Measurements from ENCODE around the gene MND1.
A peak's percentile ranks its signal among the peaks of the same experiment; 100 is the strongest.

The MND1 gene

DNA sequence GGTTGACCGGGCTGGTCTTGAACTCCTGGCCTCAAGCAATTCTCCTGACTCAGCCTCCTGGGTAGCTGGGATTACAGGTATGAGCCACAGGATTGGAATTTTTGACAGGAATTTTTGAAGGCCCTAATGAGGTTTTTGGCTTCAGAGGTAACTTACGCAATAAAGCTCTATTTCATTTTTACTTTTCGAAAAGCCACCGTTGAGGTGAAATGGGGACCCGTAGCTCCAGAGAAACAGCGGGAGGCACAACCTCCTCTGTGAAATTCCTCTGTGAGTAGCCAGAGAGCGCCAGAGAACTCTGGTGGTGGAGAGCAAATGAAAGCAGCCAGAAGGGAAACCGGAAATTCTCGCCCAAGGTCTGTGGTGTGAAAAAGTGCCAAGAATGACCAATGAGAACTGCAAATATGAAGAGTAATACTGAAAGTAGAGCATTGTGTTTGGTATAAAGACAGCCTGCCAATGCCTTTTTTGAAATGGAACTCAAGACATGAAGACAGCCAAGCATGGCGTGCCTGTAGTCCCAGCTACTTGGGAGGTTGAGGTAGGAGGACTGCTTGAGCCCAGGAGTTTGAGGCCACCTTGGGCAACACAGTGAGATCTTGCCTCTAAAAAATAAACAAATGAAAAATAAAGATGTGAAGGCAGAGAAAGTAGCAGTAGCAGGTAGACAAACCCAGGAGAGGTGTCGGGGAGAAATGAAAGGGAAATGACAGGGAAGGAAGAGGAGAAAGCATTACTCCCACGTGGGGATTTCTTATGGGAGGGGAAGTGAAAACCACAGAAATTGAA is 88.7 kb downstream of the MND1 start:
- no peaks in the 10 kb centered on the region for H4K20me1 ChIP-seq
- peak overlapping the region; percentile 53 for H3K4me3 ChIP-seq
- TF ChIP-seq Cebpa-rat (IDR thresholded peaks at IDR 0.05), result peak; percentile 62; the same call in 1 of the 2 replicates
- no peaks in the 10 kb centered on the region for H3K9me3 ChIP-seq
- H3K27me3 ChIP-seq, result no peaks in the 10 kb centered on the region
- peak overlapping the region; percentile 47 for H3K9ac ChIP-seq
- H3K36me3 ChIP-seq, result no peaks in the 10 kb centered on the region
- peak overlapping the region; percentile 98 for H3K4me2 ChIP-seq
- H3K4me1 ChIP-seq, result peaks cover 100% of the 10 kb centered on the region
- H3K27ac ChIP-seq, result peak overlapping the region; percentile 57

GRCh38 chr4:153433754-153434105 is 89.2 kb downstream of the MND1 start:
- Histone ChIP-seq H3K4me1 (peaks cover 100% of the 10 kb centered on the region), H3K9me3 (no peaks in the 10 kb centered on the region), H3K9ac (peak overlapping the region; percentile 47), H3K27ac (peak overlapping the region; percentile 57), H3K27me3 (no peaks in the 10 kb centered on the region), H3K36me3 (no peaks in the 10 kb centered on the region), H4K20me1 (no peaks in the 10 kb centered on the region), H3K4me3 (peak overlapping the region; percentile 53), H3K4me2 (peak overlapping the region; percentile 98)
- TF ChIP-seq Cebpa-rat (IDR thresholded peaks at IDR 0.05), result no peak

DNA sequence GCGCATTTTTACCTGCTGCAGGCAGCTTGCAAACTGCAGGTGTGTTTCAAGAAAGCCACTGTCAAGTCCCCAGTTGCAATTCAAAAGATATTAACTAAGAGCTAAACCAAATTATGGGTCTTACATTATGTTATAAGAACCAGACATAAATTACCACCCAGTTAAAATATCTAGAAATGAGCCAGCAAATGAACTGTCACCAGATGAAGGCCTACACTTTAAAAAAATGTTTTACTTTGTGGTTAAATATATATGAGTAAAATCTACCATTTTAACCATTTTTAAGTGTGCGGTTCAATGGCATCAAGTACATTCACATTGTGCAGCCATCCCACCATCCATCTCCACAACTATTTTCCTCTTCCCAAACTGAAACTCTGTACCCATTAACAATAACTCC is 89.7 kb downstream of the MND1 start:
- Histone ChIP-seq H4K20me1 (no peaks in the 10 kb centered on the region), H3K36me3 (no peaks in the 10 kb centered on the region), H3K4me2 (peak overlapping the region; percentile 98), H3K27me3 (no peaks in the 10 kb centered on the region), H3K27ac (no peak overlapping the region; the same call in 1 of the 2 replicates), H3K4me1 (peaks cover 100% of the 10 kb centered on the region), H3K9me3 (no peaks in the 10 kb centered on the region), H3K4me3 (no peak overlapping the region; the same call in 1 of the 2 replicates), H3K9ac (0 out of 2 replicates have a peak overlapping the region, but pooled peaks have one; percentile 47)
- no peak for TF ChIP-seq Cebpa-rat (IDR thresholded peaks at IDR 0.05)

- Histone ChIP-seq H4K20me1 (no peaks in the 10 kb centered on the region), H3K9ac (peak overlapping the region; percentile 77), H3K27me3 (no peaks in the 10 kb centered on the region), H3K4me3 (peak overlapping the region; percentile 66), H3K36me3 (no peaks in the 10 kb centered on the region), H3K4me1 (peaks cover 87% of the 10 kb centered on the region), H3K9me3 (no peaks in the 10 kb centered on the region), H3K4me2 (peak overlapping the region; percentile 98), H3K27ac (peak overlapping the region; percentile 82)
- TF ChIP-seq Cebpa-rat (IDR thresholded peaks at IDR 0.05), result no peak
Measured at GRCh38 chr4:153438916-153439756, 94.6 kb downstream of the MND1 start.

- peak overlapping the region; percentile 77 for H3K9ac ChIP-seq
- peak overlapping the region; percentile 66 for H3K4me3 ChIP-seq
- H3K27ac ChIP-seq, result peak overlapping the region; percentile 82
- H3K9me3 ChIP-seq, result no peaks in the 10 kb centered on the region
- H4K20me1 ChIP-seq, result no peaks in the 10 kb centered on the region
- no peaks in the 10 kb centered on the region for H3K27me3 ChIP-seq
- H3K36me3 ChIP-seq, result no peaks in the 10 kb centered on the region
- no peak for TF ChIP-seq Cebpa-rat (IDR thresholded peaks at IDR 0.05)
- H3K4me1 ChIP-seq, result peaks cover 80% of the 10 kb centered on the region
- peak overlapping the region; percentile 98 for H3K4me2 ChIP-seq
Measured at GRCh38 chr4:153439831-153440230, 95.3 kb downstream of the MND1 start.

GRCh38 chr4:153440475-153440874 is 96.0 kb downstream of the MND1 start:
- Histone ChIP-seq H3K4me1 (peaks cover 74% of the 10 kb centered on the region), H3K4me2 (peak overlapping the region; percentile 98), H3K27ac (no peak overlapping the region), H3K36me3 (no peaks in the 10 kb centered on the region), H3K27me3 (no peaks in the 10 kb centered on the region), H3K4me3 (no peak overlapping the region), H3K9me3 (no peaks in the 10 kb centered on the region), H3K9ac (0 out of 2 replicates have a peak overlapping the region, but pooled peaks have one; percentile 17), H4K20me1 (no peaks in the 10 kb centered on the region)
- no peak for TF ChIP-seq Cebpa-rat (IDR thresholded peaks at IDR 0.05)

DNA sequence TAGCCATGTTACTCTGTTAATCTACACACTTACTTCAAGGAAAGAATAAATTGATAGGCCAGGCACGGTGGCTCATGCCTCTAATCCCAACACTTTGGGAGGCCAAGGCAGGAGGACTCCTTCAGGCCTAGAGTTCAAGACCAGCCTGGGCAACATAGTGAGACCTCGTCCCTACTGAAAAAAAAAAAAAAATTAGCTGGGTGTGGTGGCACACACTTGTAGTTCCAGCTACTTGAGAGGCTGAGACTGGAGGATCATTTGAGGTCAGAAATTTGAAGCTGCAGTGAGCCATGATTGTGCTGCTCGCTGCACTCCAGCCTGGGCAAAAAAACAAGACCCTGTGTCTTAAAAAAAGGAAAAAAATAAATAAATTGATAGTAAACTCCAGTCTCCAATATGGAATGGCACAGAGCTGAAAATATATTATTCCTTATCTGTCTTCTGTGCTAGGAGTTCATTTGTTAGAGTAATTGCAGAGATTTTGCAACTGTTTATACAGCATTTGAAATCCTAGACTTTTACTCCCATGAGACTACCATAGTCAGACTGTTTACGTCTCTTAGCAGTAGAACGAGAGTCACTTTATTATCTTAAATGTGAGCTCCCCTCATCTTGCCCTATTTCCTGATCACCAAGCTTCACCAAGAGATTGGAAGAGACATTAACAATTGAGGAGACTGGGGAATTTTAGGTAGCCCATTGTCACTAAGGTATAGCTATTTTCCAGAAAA is 102.9 kb downstream of the MND1 start:
- Histone ChIP-seq H3K4me1 (peaks cover 48% of the 10 kb centered on the region), H3K4me3 (no peak overlapping the region), H3K9ac (no peak overlapping the region), H3K36me3 (no peaks in the 10 kb centered on the region), H3K4me2 (peak overlapping the region; percentile 47), H4K20me1 (no peaks in the 10 kb centered on the region), H3K27me3 (no peaks in the 10 kb centered on the region), H3K27ac (no peak overlapping the region), H3K9me3 (no peaks in the 10 kb centered on the region)
- TF ChIP-seq Cebpa-rat (IDR thresholded peaks at IDR 0.05), result no peak

GRCh38 chr4:153448003-153448731 is 103.7 kb downstream of the MND1 start:
- TF ChIP-seq Cebpa-rat (IDR thresholded peaks at IDR 0.05), result no peak
- Histone ChIP-seq H3K27me3 (no peaks in the 10 kb centered on the region), H4K20me1 (no peaks in the 10 kb centered on the region), H3K9ac (no peak overlapping the region), H3K27ac (no peak overlapping the region), H3K9me3 (no peaks in the 10 kb centered on the region), H3K4me3 (no peak overlapping the region), H3K36me3 (no peaks in the 10 kb centered on the region), H3K4me2 (peak overlapping the region; percentile 47), H3K4me1 (peaks cover 42% of the 10 kb centered on the region)

DNA sequence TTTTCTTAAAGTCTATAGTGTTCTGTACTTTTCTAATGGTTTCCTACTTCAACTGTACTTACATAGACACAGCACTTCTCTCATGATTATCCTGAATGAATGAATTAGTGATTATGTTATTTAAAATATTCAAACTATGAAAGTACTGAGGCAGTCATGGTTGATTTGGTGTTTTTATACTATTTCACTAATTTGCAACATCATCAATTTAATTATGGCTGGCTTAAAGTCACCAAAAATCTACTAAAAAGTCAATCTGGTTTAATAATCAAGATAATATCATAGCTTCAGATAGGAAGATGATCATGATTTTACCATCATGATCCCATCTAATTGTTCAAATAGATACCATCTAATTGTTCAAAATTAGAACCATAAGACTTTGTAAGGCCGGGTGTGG is 104.8 kb downstream of the MND1 start:
- Histone ChIP-seq H3K27ac (0 out of 2 replicates have a peak overlapping the region, but pooled peaks have one; percentile 39), H3K27me3 (no peaks in the 10 kb centered on the region), H3K36me3 (no peaks in the 10 kb centered on the region), H3K4me2 (no peak overlapping the region), H4K20me1 (no peaks in the 10 kb centered on the region), H3K4me3 (no peak overlapping the region), H3K9ac (no peak overlapping the region), H3K4me1 (peaks cover 33% of the 10 kb centered on the region), H3K9me3 (no peaks in the 10 kb centered on the region)
- TF ChIP-seq Cebpa-rat (IDR thresholded peaks at IDR 0.05), result no peak

Measured in BLaER1 (cell line).